K562 (cell line): ENCODE results near the gene EMILIN1. TPM values are rescaled to one million over a fixed set of nuclear protein-coding genes. Genes with fewer than 3 reads are reported as not detected.

Experiments used
- ATAC-seq: fragments of 200-7000 bp; cut with Tn5 transposase; 3 replicates; pipeline ENCODE4 v1.9.1; 2020; ENCODE audit warnings: moderate library complexity
- BruUV-seq: library from RNA; stranded (reverse); fragments of 400-500 nt; replicated peaks from 2 replicates; lab custom pipeline; 2021; lab: Mats Ljungman, UMichigan
- CTCF ChIA-PET: fragments of 300-600 bp; formaldehyde crosslinking; extraction: SDS; loops from one replicate; lab custom pipeline; 2021; ENCODE audit warnings: low intra/inter-chr PET ratio; lab: Yijun Ruan, JAX
- POLR2A ChIA-PET: fragments of 300-600, 350-650 bp; sonication (Branson Sonifier 250); formaldehyde crosslinking; extraction: SDS; loops from one replicate; lab custom pipeline; 2021; ENCODE audit warnings: antibody characterized with exemption, inconsistent platforms; lab: Yijun Ruan, JAX
- DNase-seq, 4 experiments: peaks; one replicate each; pipeline versions ENCODE4 v3.0.0 to v3.0.0-alpha.2; 2011 to 2018; ENCODE audit warnings: low spot score in 3 of 4, mixed read lengths in 3 of 4; ENCODE audit errors: extremely low read depth in 1 of 4
- FAIRE-seq: peaks from 2 replicates; lab custom pipeline; 2011; peaks lifted over from hg19 to GRCh38; lab: Jason Lieb, UNC
- H2AFZ ChIP-seq: 2 replicates; pipeline ENCODE4 v1.6.0; 2011; ENCODE audit warnings: low read depth, low read length, control low read depth, inconsistent platforms
- H3K27ac ChIP-seq: fragments of 200-600 bp; 3 replicates; pipeline ENCODE4 v1.8.0; 2011; ENCODE audit warnings: low read depth, mild to moderate bottlenecking, control low read depth, inconsistent platforms, low read length, moderate library complexity, mixed read lengths; ENCODE audit errors: extremely low read depth
- H3K27me3 ChIP-seq, 2 experiments: fragments of 300-600 bp in 1 of 2; 2 replicates in 1 of 2; 3 replicates in 1 of 2; pipeline versions ENCODE4 v1.6.0 to v1.8.0; 2011; ENCODE audit warnings: inconsistent platforms in 2 of 2, low read length in 2 of 2, mild to moderate bottlenecking in 1 of 2, mixed read lengths in 1 of 2, moderate library complexity in 1 of 2; ENCODE audit not compliant: control insufficient read depth in 2 of 2, insufficient read depth in 2 of 2
- H3K36me3 ChIP-seq: fragments of 300-600 bp; 3 replicates; pipeline ENCODE4 v1.8.0; 2011; ENCODE audit warnings: mild to moderate bottlenecking, low read length, inconsistent platforms; ENCODE audit not compliant: control insufficient read depth, insufficient read depth
- H3K4me1 ChIP-seq, 2 experiments: fragments of 200-600 bp in 1 of 2; replicated peaks in 1 of 2; 2 replicates in 1 of 2; 3 replicates in 1 of 2; pipeline versions ENCODE4 v1.5.1 to v1.8.0; 2011; ENCODE audit warnings: inconsistent platforms in 2 of 2, low read length in 2 of 2, mild to moderate bottlenecking in 1 of 2, mixed read lengths in 1 of 2, moderate library complexity in 1 of 2; ENCODE audit not compliant: control insufficient read depth in 2 of 2, insufficient read depth in 2 of 2
- H3K4me2 ChIP-seq: 2 replicates; pipeline ENCODE4 v1.6.1; 2011; ENCODE audit warnings: low read length, control low read depth, inconsistent platforms, mixed read lengths; ENCODE audit not compliant: insufficient read depth
- H3K4me3 ChIP-seq: fragments of 200-600 bp; sonication (generic), shearing (Covaris generic); 2 replicates; pipeline ENCODE4 v1.5.1; 2016; ENCODE audit warnings: control low read depth, inconsistent platforms
- H3K79me2 ChIP-seq: fragments of 200-600 bp; 3 replicates; pipeline ENCODE4 v1.8.0; 2011; ENCODE audit warnings: low read length, inconsistent platforms; ENCODE audit not compliant: control insufficient read depth, insufficient read depth
- H3K9ac ChIP-seq, 2 experiments: 2 replicates each; pipeline versions ENCODE4 v1.6.0 to v1.6.1; 2011; ENCODE audit warnings: low read depth in 2 of 2, low read length in 2 of 2, control low read depth in 1 of 2, inconsistent platforms in 1 of 2, mild to moderate bottlenecking in 1 of 2, mixed read lengths in 1 of 2; ENCODE audit not compliant: insufficient read depth in 1 of 2
- H3K9me1 ChIP-seq: one replicate; pipeline ENCODE4 v1.6.0; 2011; ENCODE audit warnings: inconsistent platforms, mild to moderate bottlenecking, low read length, moderate library complexity; ENCODE audit not compliant: control insufficient read depth, insufficient read depth
- H3K9me3 ChIP-seq: replicated peaks from 2 replicates; pipeline ENCODE4 v1.5.1; 2011; ENCODE audit warnings: low read depth, low read length, inconsistent platforms; ENCODE audit not compliant: control insufficient read depth, insufficient read depth
- H4K20me1 ChIP-seq: replicated peaks from 2 replicates; pipeline ENCODE4 v1.6.1; 2011; ENCODE audit warnings: low read length, inconsistent platforms, mixed read lengths; ENCODE audit not compliant: control insufficient read depth, insufficient read depth
- ARID4B ChIP-seq: sonication (generic); formaldehyde crosslinking; IDR thresholded peaks from 2 replicates; pipeline ENCODE4 v1.8.0; 2022; ENCODE audit warnings: mild to moderate bottlenecking, missing genetic modification reagents
- KDM5B ChIP-seq: fragments of 200-600 bp; sonication (generic); IDR thresholded peaks from 2 replicates; pipeline ENCODE4 v1.6.1; 2012; ENCODE audit warnings: low read depth, mild to moderate bottlenecking, moderate library complexity, low read length, control low read depth, inconsistent platforms; ENCODE audit not compliant: insufficient replicate concordance
- RBM39 ChIP-seq: fragments of 200-400 bp; formaldehyde crosslinking; optimal IDR thresholded peaks from 2 replicates; pipeline ENCODE3; 2018; ENCODE audit warnings: low read depth, low read length
- SLC30A9 ChIP-seq: fragments of 250-450 bp; sonication (Bioruptor Pico); IDR thresholded peaks from 2 replicates; pipeline ENCODE4 v1.8.0; 2022; ENCODE audit warnings: mild to moderate bottlenecking, moderate library complexity
- SMARCA4 ChIP-seq: fragments of 450-650 bp; IDR thresholded peaks from 2 replicates; pipeline ENCODE4 v1.6.1; 2016
- ZBTB1 ChIP-seq: sonication (generic); formaldehyde crosslinking; IDR thresholded peaks from 2 replicates; pipeline ENCODE4 v1.8.1; 2023; ENCODE audit warnings: missing genetic modification reagents, low read depth, mild to moderate bottlenecking, borderline replicate concordance
- ZNF444 ChIP-seq: fragments of 250-450 bp; sonication (Bioruptor Pico); IDR thresholded peaks from 2 replicates; pipeline ENCODE4 v1.4.0; 2020; ENCODE audit warnings: mild to moderate bottlenecking, moderate library complexity
- ZNF512 ChIP-seq: IDR thresholded peaks from 2 replicates; pipeline ENCODE4 v1.6.1; 2016; ENCODE audit warnings: missing genetic modification characterization, missing compliant biosample characterization
- ZSCAN29 ChIP-seq: fragments of 450-650 bp; IDR thresholded peaks from 2 replicates; pipeline ENCODE4 v1.6.1; 2017
- WGBS: fragments of 100-300 bp; shearing (Covaris generic); methylation state at CpG from one replicate; pipeline ENCODE4 v1.1.6; 2016; ENCODE audit warnings: low coverage, mixed read lengths; ENCODE audit not compliant: insufficient coverage; ENCODE audit errors: missing lambda C conversion rate; 5-methylcytosine and 5-hydroxymethylcytosine counted together
- in situ Hi-C: fragments of 300-500 bp; cut with MboI; formaldehyde crosslinking; loops from 4 replicates; pipeline ENCODE4 v1.15.0; 2018; ENCODE audit warnings: inconsistent platforms, mixed read lengths
- intact Hi-C: fragments of 100-400 bp; cut with micrococcal nuclease; formaldehyde crosslinking; loops from 2 replicates; pipeline ENCODE4 v1.14.2; 2022
- polyA plus RNA-seq, 8 experiments: library from polyadenylated mRNA; depleted of rRNA in 4 of 8; stranded (reverse) in 5 of 8; unstranded in 3 of 8; fragments of >200 nt; fragmentation: Nextera tagmentation in 2 of 8; fragmentation: Illumina TruSeq in 1 of 8; extraction: Ambion mirVana in 2 of 8; extraction: Trizol in 1 of 8; gene quantifications; 2 replicates each; pipeline versions ENCODE4 v1.2.1 to v1.2.3, GENCODE V29; 2011 to 2014; ENCODE audit warnings: inconsistent platforms in 1 of 8, missing spikeins in 1 of 8
- total RNA-seq, 7 experiments: library from RNA; depleted of rRNA in 6 of 7; stranded (reverse); fragments of >200 nt in 6 of 7; fragmentation: Illumina TruSeq in 2 of 7; extraction: Trizol in 2 of 7; gene quantifications; 2 replicates each; pipeline versions ENCODE4 v1.2.1 to v1.2.3, GENCODE V29; 2011 to 2021; ENCODE audit warnings: low replicate concordance in 1 of 7

The EMILIN1 gene
- total and polyA plus RNA-seq, 9 of the 15 experiments (the other 6 are each of a cell fraction or from before 2014, with no cell fraction given) = 0.04 to 2.7 (median 0.54) TPM; not detected in 2

GRCh38 chr2:27133905-27134780, 55.7 kb downstream of the EMILIN1 start, which contains the start of gene PREB:
Gene PREB (minus strand): TSS chr2:27134636. CDS start chr2:27134421, 215 bp downstream.
- BruUV-seq = no TSS peak
- POLR2A ChIA-PET = interaction anchor here (0.6 to 2.1 kb wide), 7 partner anchors 10 to 167 kb away, joined by 3 to 12 read pairs (median 4); partner anchors contain the start of gene ABHD1
- ATAC-seq = peak; percentile 98
- Histone ChIP-seq H3K9ac (peak within 1 kb of the TSS; percentile 95 to 99), H3K27ac (peak within 1 kb of the TSS; percentile 85), H3K9me3 (no peaks in the 10 kb centered on the region; the same call in 1 of the 2 replicates), H3K27me3 (no peaks in the 10 kb centered on the region), H3K79me2 (peaks cover 21% of the 10 kb centered on the region), H2AFZ (peak within 1 kb of the TSS; percentile 96), H3K4me2 (peak within 1 kb of the TSS; percentile 80), H3K9me1 (peaks cover 8% of the 10 kb centered on the region), H4K20me1 (no peaks in the 10 kb centered on the region; the same call in 1 of the 2 replicates), H3K36me3 (peaks cover 42% of the 10 kb centered on the region; the same call in 2 of the 3 replicates), H3K4me1 (peaks cover 15 to 35% of the 10 kb centered on the region in 2 experiments; a peak in 4 of 5 replicates), H3K4me3 (peak within 1 kb of the TSS; percentile 98)
- CTCF ChIA-PET = interaction anchor here (1.3 kb wide), 1 partner anchor 58 kb away, joined by 5 read pairs; no protein-coding TSS in a partner anchor
- FAIRE-seq = peak; percentile 93
- in situ Hi-C loops = no loop called here
- under 1% methylated on average over 66 of the region's 86 CpGs for WGBS
- intact Hi-C loops = no loop called here
- peak; percentile 97 to 99 (median 98) for DNase-seq
- peak; percentile 83 for TF ChIP-seq KDM5B
- TF ChIP-seq SLC30A9 = no peak
- TF ChIP-seq RBM39 = no peak
- no peak for TF ChIP-seq ZNF512 (tag)
- TF ChIP-seq ZBTB1 (CRISPR knock-in tag) = peak; percentile 48; the same call in 1 of the 2 replicates
- TF ChIP-seq ZNF444 = no peak
- TF ChIP-seq ARID4B = peak; percentile 71; the same call in 1 of the 2 replicates
- no peak for TF ChIP-seq ZSCAN29
- no peak for TF ChIP-seq SMARCA4
